Left ventricle myocardium inferior (tissue), 1 donor: ENCODE results near the gene COL4A2. TPM values are rescaled to one million over a fixed set of nuclear protein-coding genes. Genes with fewer than 3 reads are reported as not detected.

Experiments
- DNase-seq: peaks from one replicate; pipeline ENCODE4 v3.0.0-alpha.2; 2020
- H3K27ac ChIP-seq: fragments of 200-600 bp; replicated peaks from 2 replicates; pipeline ENCODE4 v1.8.0; 2021
- H3K27me3 ChIP-seq: fragments of 200-600 bp; 2 replicates; pipeline ENCODE4 v1.8.0; 2021; ENCODE audit warnings: low read depth
- H3K36me3 ChIP-seq: fragments of 200-600 bp; 2 replicates; pipeline ENCODE4 v1.8.0; 2021
- H3K4me1 ChIP-seq: fragments of 200-600 bp; 2 replicates; pipeline ENCODE4 v1.8.0; 2021
- H3K4me3 ChIP-seq: fragments of 200-600 bp; 2 replicates; pipeline ENCODE4 v1.8.0; 2021; ENCODE audit warnings: mild to moderate bottlenecking, moderate library complexity
- H3K9me3 ChIP-seq: fragments of 200-600 bp; replicated peaks from 2 replicates; pipeline ENCODE4 v1.8.0; 2021
- intact Hi-C: fragments of 100-400 bp; cut with micrococcal nuclease; formaldehyde crosslinking; loops from one replicate; pipeline ENCODE4 v1.11.0; 2022
- total RNA-seq: library from RNA; stranded (reverse); fragmentation: NEBNext Ultra II Directional; extraction: Animal tissue kit (Norgen Biotek cat#: 25700); gene quantifications from one replicate; pipeline ENCODE4 v1.2.1, GENCODE V29; 2021
- TF ChIP-seq, protein P1 (sequence below): fragments of 200-600 bp; IDR thresholded peaks from 2 replicates; pipeline ENCODE4 v1.8.0; 2021; ENCODE audit warnings: antibody characterized with exemption, mild to moderate bottlenecking, borderline replicate concordance
- donor health status: DM: no; HTN: yes; CAD: no; lungs with severe emphysema.

Gene COL4A2
- total RNA-seq, 1 donor from 2014 or later: 117 TPM

GRCh38 chr13:110467516-110468110 is 160.5 kb downstream of the COL4A2 start:
- Histone ChIP-seq H3K36me3 (peaks cover 97% of the 10 kb centered on the region), H3K4me1 (peaks cover 17% of the 10 kb centered on the region), H3K27ac (no peak overlapping the region), H3K27me3 (no peaks in the 10 kb centered on the region), H3K4me3 (no peak overlapping the region), H3K9me3 (no peaks in the 10 kb centered on the region)
- TF ChIP-seq, protein P1, sequence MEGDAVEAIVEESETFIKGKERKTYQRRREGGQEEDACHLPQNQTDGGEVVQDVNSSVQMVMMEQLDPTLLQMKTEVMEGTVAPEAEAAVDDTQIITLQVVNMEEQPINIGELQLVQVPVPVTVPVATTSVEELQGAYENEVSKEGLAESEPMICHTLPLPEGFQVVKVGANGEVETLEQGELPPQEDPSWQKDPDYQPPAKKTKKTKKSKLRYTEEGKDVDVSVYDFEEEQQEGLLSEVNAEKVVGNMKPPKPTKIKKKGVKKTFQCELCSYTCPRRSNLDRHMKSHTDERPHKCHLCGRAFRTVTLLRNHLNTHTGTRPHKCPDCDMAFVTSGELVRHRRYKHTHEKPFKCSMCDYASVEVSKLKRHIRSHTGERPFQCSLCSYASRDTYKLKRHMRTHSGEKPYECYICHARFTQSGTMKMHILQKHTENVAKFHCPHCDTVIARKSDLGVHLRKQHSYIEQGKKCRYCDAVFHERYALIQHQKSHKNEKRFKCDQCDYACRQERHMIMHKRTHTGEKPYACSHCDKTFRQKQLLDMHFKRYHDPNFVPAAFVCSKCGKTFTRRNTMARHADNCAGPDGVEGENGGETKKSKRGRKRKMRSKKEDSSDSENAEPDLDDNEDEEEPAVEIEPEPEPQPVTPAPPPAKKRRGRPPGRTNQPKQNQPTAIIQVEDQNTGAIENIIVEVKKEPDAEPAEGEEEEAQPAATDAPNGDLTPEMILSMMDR: no peak
- intact Hi-C loops: no loop called here
- no peak for DNase-seq

DNA sequence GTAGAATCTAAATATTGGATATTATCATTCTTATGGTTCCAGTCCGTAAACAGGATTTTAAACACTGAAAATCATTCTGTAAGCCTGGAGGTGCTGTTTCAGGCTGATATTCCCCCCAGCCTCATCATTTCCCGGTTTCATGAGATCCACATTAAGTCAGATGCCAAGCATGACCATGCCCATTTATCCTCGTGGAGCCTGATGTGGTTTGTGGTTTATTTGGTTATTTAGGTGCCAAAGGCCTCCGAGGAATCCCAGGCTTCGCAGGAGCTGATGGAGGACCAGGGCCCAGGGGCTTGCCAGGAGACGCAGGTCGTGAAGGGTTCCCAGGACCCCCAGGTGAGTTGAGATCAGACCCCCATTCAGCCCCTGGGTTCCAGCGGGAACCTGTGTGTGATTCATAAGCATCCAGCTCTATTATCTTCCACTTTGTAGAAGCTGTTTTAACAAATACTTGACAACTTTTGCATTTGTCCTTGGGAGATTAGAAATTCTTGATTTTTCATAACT is 162.0 kb downstream of the COL4A2 start:
- Histone ChIP-seq H3K4me3 (no peak overlapping the region), H3K36me3 (peaks cover 97% of the 10 kb centered on the region), H3K9me3 (no peaks in the 10 kb centered on the region), H3K27ac (no peak overlapping the region), H3K27me3 (no peaks in the 10 kb centered on the region), H3K4me1 (peaks cover 17% of the 10 kb centered on the region)
- DNase-seq: no peak
- TF ChIP-seq, protein P1: no peak
- intact Hi-C loops: no loop called here

DNA sequence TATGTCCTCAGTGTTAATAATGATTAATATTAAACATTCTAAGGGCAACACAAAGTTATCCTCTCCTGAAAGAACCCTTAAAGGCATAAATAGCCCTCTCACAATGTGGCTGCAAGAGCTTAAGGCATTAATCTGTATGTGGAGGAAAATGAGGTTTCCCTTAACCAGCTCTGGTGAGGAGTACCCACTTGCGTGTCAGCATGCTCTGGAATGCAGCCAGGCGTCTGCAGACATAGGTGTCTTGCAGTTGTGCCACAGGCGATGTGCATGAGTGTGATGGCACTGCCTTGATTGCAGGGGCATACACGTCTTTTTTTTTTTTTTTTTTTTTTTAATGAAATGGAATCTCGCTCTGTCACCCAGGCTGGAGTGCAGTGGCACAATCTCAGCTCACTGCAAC is 162.5 kb downstream of the COL4A2 start:
- intact Hi-C loops: no loop called here
- Histone ChIP-seq H3K9me3 (no peaks in the 10 kb centered on the region), H3K27ac (no peak overlapping the region), H3K36me3 (peaks cover 97% of the 10 kb centered on the region), H3K4me3 (no peak overlapping the region), H3K27me3 (no peaks in the 10 kb centered on the region), H3K4me1 (peaks cover 17% of the 10 kb centered on the region)
- TF ChIP-seq, protein P1: no peak
- no peak for DNase-seq

DNA sequence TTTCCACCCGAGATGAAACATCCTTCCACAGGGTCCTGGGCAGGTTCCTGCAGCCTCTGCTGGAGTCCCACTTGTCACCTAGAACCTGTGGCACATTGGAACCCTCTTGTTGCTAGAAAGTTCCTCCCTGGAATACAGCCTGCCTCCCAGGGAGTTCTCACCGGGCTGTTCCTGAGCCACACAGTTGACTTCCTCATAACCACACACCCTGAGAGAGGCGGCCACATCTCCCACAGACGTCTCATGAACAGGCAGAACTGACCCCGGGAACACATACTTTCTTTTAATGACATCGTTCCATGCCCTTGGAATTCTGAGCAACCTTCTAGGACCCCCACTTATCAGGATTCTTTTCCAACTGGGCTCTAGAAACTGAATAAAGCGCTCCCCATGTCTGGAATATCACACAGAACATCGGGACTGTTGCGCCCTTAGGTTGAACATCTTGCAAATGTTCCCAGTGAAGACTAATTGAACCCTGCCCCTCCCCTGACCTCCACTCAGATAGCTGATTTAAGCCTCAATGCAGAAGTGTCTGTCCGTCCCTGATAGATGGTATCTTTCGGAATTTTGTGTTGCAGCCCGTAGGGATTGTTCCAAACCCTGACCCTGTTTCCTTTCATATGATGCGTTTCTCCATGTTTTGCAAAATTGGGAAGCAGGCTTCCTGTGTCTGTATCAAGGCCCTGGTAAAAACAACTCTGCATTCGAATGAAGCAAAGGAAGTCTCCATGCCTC is 163.4 kb downstream of the COL4A2 start:
- Histone ChIP-seq H3K27ac (no peak overlapping the region), H3K36me3 (peaks cover 97% of the 10 kb centered on the region), H3K9me3 (no peaks in the 10 kb centered on the region), H3K4me1 (peaks cover 17% of the 10 kb centered on the region), H3K27me3 (no peaks in the 10 kb centered on the region), H3K4me3 (no peak overlapping the region)
- intact Hi-C loops: no loop called here
- DNase-seq: no peak
- TF ChIP-seq, protein P1: no peak

DNA sequence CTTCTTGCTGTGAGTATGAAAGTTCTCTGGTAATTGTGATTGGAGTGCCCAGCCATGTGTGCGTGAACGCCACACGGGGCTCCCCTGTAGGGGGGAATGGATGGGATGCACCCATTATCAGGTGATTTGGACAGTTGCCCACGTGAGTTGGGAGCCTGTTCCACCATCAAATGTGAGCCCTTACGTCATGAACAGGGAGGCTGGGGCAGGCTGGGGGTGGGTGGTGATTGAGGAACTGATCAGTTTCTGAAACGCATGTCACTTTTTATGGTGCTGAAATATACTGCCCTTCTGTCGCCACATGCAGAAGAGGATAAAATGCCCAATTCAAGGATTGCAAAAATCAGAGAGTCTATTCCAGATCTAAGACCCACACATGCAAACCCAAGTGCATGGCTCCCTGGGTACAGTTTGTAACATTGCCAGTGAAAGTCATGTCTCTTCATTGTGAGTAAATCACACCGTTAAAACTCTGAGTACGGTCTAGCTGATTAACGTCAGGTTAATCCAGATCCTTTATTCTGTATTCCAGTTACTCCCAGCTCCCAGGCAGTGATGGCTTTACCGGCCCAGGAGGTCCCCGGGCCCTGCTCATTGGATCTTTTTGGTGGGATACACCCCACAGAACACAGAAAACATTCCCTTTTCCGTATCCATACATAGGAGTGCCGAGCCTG is 164.2 kb downstream of the COL4A2 start:
- H3K4me3 ChIP-seq: no peak overlapping the region
- H3K4me1 ChIP-seq: peaks cover 17% of the 10 kb centered on the region
- H3K9me3 ChIP-seq: no peaks in the 10 kb centered on the region
- no peak for DNase-seq
- peak overlapping the region; percentile 27 for H3K27ac ChIP-seq
- H3K36me3 ChIP-seq: peaks cover 97% of the 10 kb centered on the region
- H3K27me3 ChIP-seq: no peaks in the 10 kb centered on the region
- TF ChIP-seq, protein P1: no peak
- intact Hi-C loops: no loop called here
